ENCODE results near the gene PPEF2.

PPEF2 gene

GRCh38 chr4:75878246-75878756, 24.0 kb downstream of the PPEF2 start:
- Histone ChIP-seq H3K9me2 (replicated peaks; ENCODE audit: low read depth, low read length) (no peaks in the 10 kb centered on the region), H3K4me2 (ENCODE audit: low read depth, low read length, poor library complexity, severe bottlenecking) (no peak overlapping the region), H3K4me1 (ENCODE audit: insufficient read depth, low read length, poor library complexity, severe bottlenecking) (no peaks in the 10 kb centered on the region), H4K20me1 (ENCODE audit: insufficient read depth, low read length, poor library complexity, severe bottlenecking) (no peaks in the 10 kb centered on the region), H2AFZ (ENCODE audit: low read length) (no peak overlapping the region; the same call in 1 of the 2 replicates), H3K79me2 (ENCODE audit: insufficient read depth, low read length) (no peaks in the 10 kb centered on the region), H3K36me3 (ENCODE audit: insufficient read depth, low read length) (no peaks in the 10 kb centered on the region), H3K4me3 (ENCODE audit: low read length, poor library complexity, severe bottlenecking) (no peak overlapping the region), H3F3A (ENCODE audit: low read depth) (no peaks in the 10 kb centered on the region), H3K9me3 (ENCODE audit: insufficient read depth, low read depth, low read length) (no peaks in the 10 kb centered on the region), H3K9ac (ENCODE audit: low read depth, low read length, poor library complexity, severe bottlenecking) (no peak overlapping the region), H3K27me3 (ENCODE audit: insufficient read depth, low read length, poor library complexity, severe bottlenecking) (no peaks in the 10 kb centered on the region)
- TF ChIP-seq, protein P1, sequence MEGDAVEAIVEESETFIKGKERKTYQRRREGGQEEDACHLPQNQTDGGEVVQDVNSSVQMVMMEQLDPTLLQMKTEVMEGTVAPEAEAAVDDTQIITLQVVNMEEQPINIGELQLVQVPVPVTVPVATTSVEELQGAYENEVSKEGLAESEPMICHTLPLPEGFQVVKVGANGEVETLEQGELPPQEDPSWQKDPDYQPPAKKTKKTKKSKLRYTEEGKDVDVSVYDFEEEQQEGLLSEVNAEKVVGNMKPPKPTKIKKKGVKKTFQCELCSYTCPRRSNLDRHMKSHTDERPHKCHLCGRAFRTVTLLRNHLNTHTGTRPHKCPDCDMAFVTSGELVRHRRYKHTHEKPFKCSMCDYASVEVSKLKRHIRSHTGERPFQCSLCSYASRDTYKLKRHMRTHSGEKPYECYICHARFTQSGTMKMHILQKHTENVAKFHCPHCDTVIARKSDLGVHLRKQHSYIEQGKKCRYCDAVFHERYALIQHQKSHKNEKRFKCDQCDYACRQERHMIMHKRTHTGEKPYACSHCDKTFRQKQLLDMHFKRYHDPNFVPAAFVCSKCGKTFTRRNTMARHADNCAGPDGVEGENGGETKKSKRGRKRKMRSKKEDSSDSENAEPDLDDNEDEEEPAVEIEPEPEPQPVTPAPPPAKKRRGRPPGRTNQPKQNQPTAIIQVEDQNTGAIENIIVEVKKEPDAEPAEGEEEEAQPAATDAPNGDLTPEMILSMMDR (conservative IDR thresholded peaks at IDR 0.05; ENCODE audit: low read length) = no peak
- TF ChIP-seq EZH2phosphoT487 (IDR thresholded peaks at IDR 0.05; ENCODE audit: borderline replicate concordance) = no peak

- Histone ChIP-seq H3K36me3 (ENCODE audit: insufficient read depth, low read length) (no peaks in the 10 kb centered on the region), H3F3A (ENCODE audit: low read depth) (no peaks in the 10 kb centered on the region), H4K20me1 (ENCODE audit: insufficient read depth, low read length, poor library complexity, severe bottlenecking) (no peaks in the 10 kb centered on the region), H3K9ac (ENCODE audit: low read depth, low read length, poor library complexity, severe bottlenecking) (no peak overlapping the region), H3K9me3 (ENCODE audit: insufficient read depth, low read depth, low read length) (no peaks in the 10 kb centered on the region), H3K4me3 (ENCODE audit: low read length, poor library complexity, severe bottlenecking) (no peak overlapping the region), H3K27me3 (ENCODE audit: insufficient read depth, low read length, poor library complexity, severe bottlenecking) (no peaks in the 10 kb centered on the region), H2AFZ (ENCODE audit: low read length) (no peak overlapping the region), H3K79me2 (ENCODE audit: insufficient read depth, low read length) (no peaks in the 10 kb centered on the region), H3K4me2 (ENCODE audit: low read depth, low read length, poor library complexity, severe bottlenecking) (no peak overlapping the region), H3K9me2 (replicated peaks; ENCODE audit: low read depth, low read length) (no peaks in the 10 kb centered on the region), H3K4me1 (ENCODE audit: insufficient read depth, low read length, poor library complexity, severe bottlenecking) (no peaks in the 10 kb centered on the region)
- no peak for TF ChIP-seq EZH2phosphoT487 (IDR thresholded peaks at IDR 0.05; ENCODE audit: borderline replicate concordance)
- TF ChIP-seq, protein P1 (conservative IDR thresholded peaks at IDR 0.05; ENCODE audit: low read length) = no peak
Measured at GRCh38 chr4:75876218-75876617, 26.0 kb downstream of the PPEF2 start.

DNA sequence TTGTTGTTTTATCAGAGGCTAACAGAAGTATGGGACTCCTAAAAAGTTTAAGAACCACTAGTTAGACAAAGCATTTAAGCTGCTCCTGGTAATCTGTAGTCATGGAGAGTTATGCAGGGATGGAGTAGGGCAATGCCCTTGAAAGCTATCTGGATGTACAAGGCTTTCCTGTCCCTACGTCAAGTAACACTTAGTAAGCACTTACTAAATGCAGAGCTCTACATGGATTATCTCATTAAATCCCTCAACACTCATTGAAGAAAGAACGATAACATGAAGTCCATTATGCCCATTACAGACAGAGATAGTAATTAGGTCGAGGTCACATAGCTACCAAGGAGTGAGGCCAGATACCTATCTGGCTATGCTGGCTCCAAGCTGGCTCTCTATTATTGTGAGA, 33.2 kb downstream of the PPEF2 start:
- no peaks in the 10 kb centered on the region for H3K9me2 ChIP-seq (replicated peaks; ENCODE audit: low read depth, low read length)

More for the DNA sequence above, 33.2 kb downstream of the PPEF2 start:
- Histone ChIP-seq H2AFZ (ENCODE audit: low read length) (no peak overlapping the region), H3K4me3 (ENCODE audit: low read length, poor library complexity, severe bottlenecking) (no peak overlapping the region), H3K9ac (ENCODE audit: low read depth, low read length, poor library complexity, severe bottlenecking) (no peak overlapping the region), H3K4me1 (ENCODE audit: insufficient read depth, low read length, poor library complexity, severe bottlenecking) (no peaks in the 10 kb centered on the region), H3K79me2 (ENCODE audit: insufficient read depth, low read length) (no peaks in the 10 kb centered on the region), H3K27me3 (ENCODE audit: insufficient read depth, low read length, poor library complexity, severe bottlenecking) (no peaks in the 10 kb centered on the region), H4K20me1 (ENCODE audit: insufficient read depth, low read length, poor library complexity, severe bottlenecking) (no peaks in the 10 kb centered on the region), H3F3A (ENCODE audit: low read depth) (no peaks in the 10 kb centered on the region), H3K36me3 (ENCODE audit: insufficient read depth, low read length) (no peaks in the 10 kb centered on the region), H3K9me3 (ENCODE audit: insufficient read depth, low read depth, low read length) (no peaks in the 10 kb centered on the region), H3K4me2 (ENCODE audit: low read depth, low read length, poor library complexity, severe bottlenecking) (no peak overlapping the region)
- no peak for TF ChIP-seq EZH2phosphoT487 (IDR thresholded peaks at IDR 0.05; ENCODE audit: borderline replicate concordance)
- TF ChIP-seq, protein P1 (conservative IDR thresholded peaks at IDR 0.05; ENCODE audit: low read length) = no peak
